AG04449 (cell line): Measurements from ENCODE around the gene EGLN3.
"Not testable (repeated sequence)": the region's sequence is repeated elsewhere in the genome, so short reads cannot be mapped to it uniquely, and the experiment has no call there.

Experiments
- CTCF ChIA-PET: fragments of 350-600 bp; formaldehyde crosslinking; extraction: SDS; loops from one replicate; lab custom pipeline; 2021; ENCODE audit warnings: antibody characterized with exemption; lab: Yijun Ruan, JAX
- POLR2A ChIA-PET: fragments of 400-600, 350-600 bp; formaldehyde crosslinking; extraction: SDS; loops from one replicate; lab custom pipeline; 2020; ENCODE audit warnings: antibody characterized with exemption, inconsistent platforms; lab: Yijun Ruan, JAX
- DNase-seq: peaks from one replicate; pipeline ENCODE4 v3.0.0-alpha.2; 2010; ENCODE audit warnings: low read depth, low spot score
- H3K4me3 ChIP-seq: 2 replicates; pipeline ENCODE4 v1.5.1; 2011; ENCODE audit warnings: low read depth, mild to moderate bottlenecking, control low read depth, low read length
- CTCF ChIP-seq: IDR thresholded peaks from one replicate; pipeline ENCODE4 v1.5.1; 2011; ENCODE audit warnings: mild to moderate bottlenecking, moderate library complexity, low read length, control low read depth, inconsistent platforms; ENCODE audit not compliant: insufficient read depth; ENCODE audit errors: missing control alignments

The EGLN3 gene

GRCh38 chr14:33927944-33928343 lies 22.9 kb downstream of the EGLN3 start:
- DNase-seq = no peak
- CTCF ChIA-PET = no interaction called here
- POLR2A ChIA-PET = no interaction called here
- no peak for TF ChIP-seq CTCF
- H3K4me3 ChIP-seq = no peak overlapping the region

- DNase-seq, POLR2A ChIA-PET, H3K4me3 ChIP-seq, CTCF ChIA-PET: not testable (repeated sequence)
Observed at GRCh38 chr14:33926967-33927366, 23.9 kb downstream of the EGLN3 start.

- CTCF ChIA-PET = no interaction called here
- no peak for DNase-seq
- no peak overlapping the region for H3K4me3 ChIP-seq
- POLR2A ChIA-PET = no interaction called here
- TF ChIP-seq CTCF = no peak
Observed at GRCh38 chr14:33925946-33926345, 24.9 kb downstream of the EGLN3 start.

GRCh38 chr14:33925235-33925634 lies 25.6 kb downstream of the EGLN3 start:
- no peak for TF ChIP-seq CTCF
- DNase-seq = no peak
- CTCF ChIA-PET = no interaction called here
- POLR2A ChIA-PET = no interaction called here
- H3K4me3 ChIP-seq = no peak overlapping the region

- ChIA-PET POLR2A (no interaction called here), CTCF (no interaction called here)
- no peak for TF ChIP-seq CTCF
- H3K4me3 ChIP-seq = no peak overlapping the region
- DNase-seq = no peak
Observed at GRCh38 chr14:33924566-33925100, 26.2 kb downstream of the EGLN3 start.

GRCh38 chr14:33922125-33922524 lies 28.7 kb downstream of the EGLN3 start:
- no peak for TF ChIP-seq CTCF
- no peak for DNase-seq
- no peak overlapping the region for H3K4me3 ChIP-seq
- CTCF ChIA-PET = interaction anchor here (1.2 kb wide), 1 partner anchor 11 kb away, joined by 3 read pairs; no protein-coding TSS in a partner anchor
- POLR2A ChIA-PET = no interaction called here

- DNase-seq = no peak
- TF ChIP-seq CTCF = no peak
- POLR2A ChIA-PET = no interaction called here
- no peak overlapping the region for H3K4me3 ChIP-seq
- CTCF ChIA-PET = no interaction called here
Observed at GRCh38 chr14:33918256-33918655, 32.6 kb downstream of the EGLN3 start.
